ENCODE data around the gene NRBF2. TPM values are rescaled to one million over a fixed set of nuclear protein-coding genes. Genes with fewer than 3 reads are reported as not detected.

NRBF2 gene
- total RNA-seq, 1 donor from 2014 or later: 40.0 TPM

DNA sequence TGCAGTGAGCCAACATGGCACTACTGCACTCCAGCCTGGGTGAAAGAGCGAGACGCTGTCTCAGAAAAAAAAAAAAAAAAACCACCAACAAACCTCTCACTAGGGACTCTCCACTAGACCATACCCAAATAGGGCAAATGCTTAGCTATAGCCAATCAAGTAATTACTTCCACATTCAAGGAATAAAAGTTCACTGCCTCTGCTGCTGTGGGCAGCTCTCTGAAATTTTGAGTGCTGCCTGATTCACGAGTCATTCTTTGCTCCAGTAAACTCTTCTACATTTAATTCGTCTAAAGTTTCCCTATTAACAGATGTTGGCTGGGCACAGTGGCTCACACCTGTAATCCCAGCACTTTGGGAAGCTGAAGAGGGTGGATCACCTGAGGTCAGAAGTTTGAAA, 4.7 kb upstream of the NRBF2 start:
- no peak for FAIRE-seq
- TF ChIP-seq CTCF (IDR thresholded peaks at IDR 0.05; ENCODE audit: insufficient read depth, low read length, severe bottlenecking): no peak
- no peaks in the 10 kb centered on the region for H3K36me3 ChIP-seq (ENCODE audit: control insufficient read depth, insufficient read depth, low read length)
- H3K4me3 ChIP-seq (ENCODE audit: low read depth, low read length): no peak overlapping the region
- H3K27me3 ChIP-seq (ENCODE audit: control insufficient read depth, insufficient read depth, low read length): no peaks in the 10 kb centered on the region
- no peak for DNase-seq (ENCODE audit: low read depth)

DNA sequence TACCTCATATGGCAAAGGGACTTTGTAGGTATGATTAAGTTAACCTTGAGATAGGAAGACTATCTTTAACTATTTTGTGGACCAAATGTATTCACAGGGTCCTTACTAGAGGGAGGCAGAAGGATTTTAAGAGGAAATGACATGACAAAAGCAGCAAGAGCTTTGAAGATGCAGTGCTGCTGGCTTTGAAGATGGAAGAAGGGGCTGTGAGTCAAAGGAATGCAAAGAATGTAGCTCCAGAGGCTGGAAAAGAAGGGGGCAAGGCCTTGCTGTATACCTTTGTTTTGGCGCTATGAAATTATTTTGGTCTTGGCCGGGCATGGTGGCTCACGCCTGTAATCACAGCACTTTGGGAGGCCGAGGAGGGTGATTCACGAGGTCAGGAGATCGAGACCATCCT, 3.2 kb upstream of the NRBF2 start:
- no peak for TF ChIP-seq CTCF (IDR thresholded peaks at IDR 0.05; ENCODE audit: insufficient read depth, low read length, severe bottlenecking)
- Histone ChIP-seq H3K27me3 (ENCODE audit: control insufficient read depth, insufficient read depth, low read length) (no peaks in the 10 kb centered on the region), H3K36me3 (ENCODE audit: control insufficient read depth, insufficient read depth, low read length) (no peaks in the 10 kb centered on the region), H3K4me3 (ENCODE audit: low read depth, low read length) (no peak overlapping the region)
- DNase-seq (ENCODE audit: low read depth): no peak
- FAIRE-seq: no peak

DNA sequence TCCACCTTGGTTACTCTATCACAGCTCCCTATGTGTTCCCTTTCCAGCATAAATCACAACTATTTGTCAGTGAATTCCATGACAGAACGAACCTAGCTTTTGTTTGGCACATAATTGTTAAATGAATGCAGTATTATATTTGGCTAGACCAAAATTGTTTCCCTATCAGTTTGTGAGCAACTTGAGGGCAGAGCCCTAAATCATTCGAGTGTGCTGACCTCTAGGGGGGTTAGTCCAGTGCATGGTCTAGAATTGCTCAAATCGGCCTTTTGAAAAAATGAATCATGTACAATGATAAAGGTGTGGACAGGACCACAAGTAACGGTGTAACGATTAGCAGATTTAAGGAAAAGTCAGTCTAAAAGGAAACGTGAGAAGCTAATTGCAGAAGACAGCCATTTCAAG, 475 bp upstream of the NRBF2 start:
- no peaks in the 10 kb centered on the region for H3K36me3 ChIP-seq (ENCODE audit: control insufficient read depth, insufficient read depth, low read length)
- TF ChIP-seq CTCF (IDR thresholded peaks at IDR 0.05; ENCODE audit: insufficient read depth, low read length, severe bottlenecking): no peak
- no peaks in the 10 kb centered on the region for H3K27me3 ChIP-seq (ENCODE audit: control insufficient read depth, insufficient read depth, low read length)
- DNase-seq (ENCODE audit: low read depth) (no peak), FAIRE-seq (no peak)
- H3K4me3 ChIP-seq (ENCODE audit: low read depth, low read length): peak overlapping the region; percentile 96

DNA sequence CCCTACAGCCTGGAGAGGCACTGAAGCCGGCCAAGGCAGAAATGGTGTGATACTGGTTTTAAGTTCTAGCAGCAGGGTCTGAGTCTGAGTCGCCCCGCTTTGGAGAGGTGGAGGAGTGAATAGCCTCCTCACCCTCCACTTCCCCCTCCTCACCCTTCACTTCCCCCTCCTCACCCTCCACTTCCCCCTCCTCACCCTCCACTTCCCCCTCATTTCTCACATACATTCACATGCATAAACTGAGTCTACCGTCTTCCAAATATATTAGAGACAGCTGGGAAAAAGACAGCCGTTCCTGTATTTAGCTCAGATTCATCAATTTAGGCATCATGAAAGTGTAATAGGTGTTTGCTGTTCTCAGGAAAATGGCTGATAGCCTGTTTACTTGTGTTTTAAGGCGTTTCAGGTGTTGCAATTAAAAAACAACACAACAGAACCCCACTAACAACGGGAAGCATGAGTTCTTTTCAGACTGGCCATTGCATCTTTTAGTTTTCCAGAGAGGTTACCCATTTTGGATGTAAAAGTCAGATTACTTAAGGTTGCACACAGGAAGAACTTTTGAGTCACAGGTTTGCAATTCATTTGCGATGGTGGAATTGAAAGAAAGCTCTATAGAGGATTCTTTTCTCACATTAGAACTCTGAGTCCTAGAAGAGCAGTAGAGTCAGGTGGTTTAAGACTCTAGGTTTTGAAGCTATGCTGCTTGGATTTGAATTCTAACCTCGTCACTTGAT, 861 bp downstream of the NRBF2 start:
- FAIRE-seq: no peak
- no peak for TF ChIP-seq CTCF (IDR thresholded peaks at IDR 0.05; ENCODE audit: insufficient read depth, low read length, severe bottlenecking)

GRCh38 chr10:63137306-63137705, 4.2 kb downstream of the NRBF2 start:
- TF ChIP-seq CTCF (IDR thresholded peaks at IDR 0.05; ENCODE audit: insufficient read depth, low read length, severe bottlenecking): no peak
- Histone ChIP-seq H3K36me3 (ENCODE audit: control insufficient read depth, insufficient read depth, low read length) (no peaks in the 10 kb centered on the region), H3K4me3 (ENCODE audit: low read depth, low read length) (no peak overlapping the region), H3K27me3 (ENCODE audit: control insufficient read depth, insufficient read depth, low read length) (no peaks in the 10 kb centered on the region)
- no peak for DNase-seq (ENCODE audit: low read depth)
- FAIRE-seq: no peak

More for the DNA sequence above, 861 bp downstream of the NRBF2 start:
- DNase-seq (ENCODE audit: low read depth): peak; percentile 58
- peak overlapping the region; percentile 96 for H3K4me3 ChIP-seq (ENCODE audit: low read depth, low read length)
- no peaks in the 10 kb centered on the region for H3K27me3 ChIP-seq (ENCODE audit: control insufficient read depth, insufficient read depth, low read length)
- no peaks in the 10 kb centered on the region for H3K36me3 ChIP-seq (ENCODE audit: control insufficient read depth, insufficient read depth, low read length)

DNA sequence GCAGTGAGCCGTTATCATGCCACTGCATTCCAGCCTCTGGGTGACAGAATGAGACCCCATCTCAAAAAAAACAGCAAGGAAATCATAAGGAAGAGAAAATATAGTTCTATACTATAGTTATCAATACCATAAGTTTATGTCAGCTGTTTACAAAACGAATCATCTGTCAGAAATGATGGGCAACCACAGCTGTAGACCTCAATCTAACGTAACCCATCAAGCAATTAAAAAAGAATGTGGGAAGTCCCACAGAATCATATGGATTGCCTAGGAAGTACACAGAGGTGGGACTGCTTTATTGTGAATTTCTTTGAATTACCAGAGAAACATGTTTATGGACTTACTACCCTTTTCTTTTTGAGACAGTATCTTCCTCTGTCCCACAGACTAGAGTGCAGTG, 6.9 kb downstream of the NRBF2 start:
- no peak for FAIRE-seq
- Histone ChIP-seq H3K36me3 (ENCODE audit: control insufficient read depth, insufficient read depth, low read length) (no peaks in the 10 kb centered on the region), H3K4me3 (ENCODE audit: low read depth, low read length) (no peak overlapping the region), H3K27me3 (ENCODE audit: control insufficient read depth, insufficient read depth, low read length) (no peaks in the 10 kb centered on the region)
- DNase-seq (ENCODE audit: low read depth): peak; percentile 56
- no peak for TF ChIP-seq CTCF (IDR thresholded peaks at IDR 0.05; ENCODE audit: insufficient read depth, low read length, severe bottlenecking)

Data from bronchial epithelial cell (primary cell).